Thyroid gland (tissue), 4 donors: ENCODE data around the gene PPP2R5C.

Experiments used
- POLR2A ChIP-seq, 2 donors: fragments of 450-650 bp; IDR thresholded peaks; one replicate each; pipeline ENCODE4 v1.6.1; 2017; ENCODE audit warnings: antibody characterized with exemption in 2 of 2, mild to moderate bottlenecking in 2 of 2, moderate library complexity in 1 of 2
- TF ChIP-seq, protein P1 (sequence below), 6 experiments: fragments of 200-600 bp in 3 of 6; fragments of 450-650 bp in 3 of 6; sonication (generic) in 3 of 6; IDR thresholded peaks; one replicate each; pipeline ENCODE4 v1.5.1; 2016 to 2019; ENCODE audit warnings: antibody characterized with exemption in 6 of 6, mild to moderate bottlenecking in 2 of 6, inconsistent platforms in 1 of 6, moderate library complexity in 1 of 6

DNA sequence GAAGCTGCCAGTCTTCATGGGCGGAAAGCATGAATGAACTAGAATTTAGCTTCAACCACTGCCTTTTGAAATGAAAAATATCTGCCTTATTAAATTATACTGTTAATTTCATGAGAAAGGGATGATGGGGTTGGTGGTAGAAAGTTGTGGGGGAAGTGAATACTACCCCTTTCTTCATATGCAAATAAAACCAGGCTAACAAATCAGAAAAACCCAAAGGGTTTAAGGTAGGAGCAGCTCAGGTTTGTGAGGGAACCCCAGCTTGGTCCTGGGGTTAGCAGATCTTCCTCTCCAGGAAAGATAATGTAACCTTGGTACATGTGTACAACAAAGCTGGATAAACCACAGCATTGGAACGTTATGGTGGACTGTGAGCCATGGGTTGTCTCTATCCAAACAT is 84.0 kb downstream of the PPP2R5C start:
- TF ChIP-seq, protein P1, sequence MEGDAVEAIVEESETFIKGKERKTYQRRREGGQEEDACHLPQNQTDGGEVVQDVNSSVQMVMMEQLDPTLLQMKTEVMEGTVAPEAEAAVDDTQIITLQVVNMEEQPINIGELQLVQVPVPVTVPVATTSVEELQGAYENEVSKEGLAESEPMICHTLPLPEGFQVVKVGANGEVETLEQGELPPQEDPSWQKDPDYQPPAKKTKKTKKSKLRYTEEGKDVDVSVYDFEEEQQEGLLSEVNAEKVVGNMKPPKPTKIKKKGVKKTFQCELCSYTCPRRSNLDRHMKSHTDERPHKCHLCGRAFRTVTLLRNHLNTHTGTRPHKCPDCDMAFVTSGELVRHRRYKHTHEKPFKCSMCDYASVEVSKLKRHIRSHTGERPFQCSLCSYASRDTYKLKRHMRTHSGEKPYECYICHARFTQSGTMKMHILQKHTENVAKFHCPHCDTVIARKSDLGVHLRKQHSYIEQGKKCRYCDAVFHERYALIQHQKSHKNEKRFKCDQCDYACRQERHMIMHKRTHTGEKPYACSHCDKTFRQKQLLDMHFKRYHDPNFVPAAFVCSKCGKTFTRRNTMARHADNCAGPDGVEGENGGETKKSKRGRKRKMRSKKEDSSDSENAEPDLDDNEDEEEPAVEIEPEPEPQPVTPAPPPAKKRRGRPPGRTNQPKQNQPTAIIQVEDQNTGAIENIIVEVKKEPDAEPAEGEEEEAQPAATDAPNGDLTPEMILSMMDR (IDR thresholded peaks at IDR 0.05): no peak
- no peak for TF ChIP-seq POLR2A (IDR thresholded peaks at IDR 0.05)
